Common myeloid progenitor, CD34-positive (primary cell): Measurements from ENCODE around the gene TNS1.

Source experiments
- CTCF ChIA-PET: fragments of 350-600 bp; sonication (Branson Sonifier 250); formaldehyde crosslinking; loops from one replicate; lab custom pipeline; 2021; ENCODE audit warnings: antibody characterized with exemption; lab: Charles Lee
- POLR2A ChIA-PET: fragments of 350-600 bp; sonication (Branson Sonifier 250); formaldehyde crosslinking; loops from one replicate; lab custom pipeline; 2021; ENCODE audit warnings: antibody characterized with exemption; lab: Charles Lee
- DNase-seq, 3 donors: peaks; one replicate each; pipeline versions ENCODE4 v3.0.0 to v3.0.0-alpha.2; 2013
- H3K27ac ChIP-seq, 2 experiments: 1 replicate in 1 of 2; 2 replicates in 1 of 2; pipeline ENCODE4 v1.7.0; 2013; ENCODE audit warnings: inconsistent platforms in 2 of 2, low read length in 2 of 2, mild to moderate bottlenecking in 2 of 2, low read depth in 1 of 2, moderate library complexity in 1 of 2; ENCODE audit not compliant: severe bottlenecking in 2 of 2, insufficient read depth in 1 of 2, poor library complexity in 1 of 2
- H3K27me3 ChIP-seq, 5 experiments: replicated peaks in 2 of 5; 1 replicate in 3 of 5; 2 replicates in 2 of 5; pipeline versions ENCODE4 v1.6.1 to v1.7.0; 2013; ENCODE audit warnings: low read length in 4 of 5, mild to moderate bottlenecking in 2 of 5, moderate library complexity in 2 of 5, inconsistent platforms in 1 of 5; ENCODE audit not compliant: insufficient read depth in 5 of 5, control insufficient read depth in 4 of 5
- H3K36me3 ChIP-seq, 4 experiments: 1 replicate in 2 of 4; 2 replicates in 2 of 4; pipeline versions ENCODE4 v1.6.1 to v1.7.0; 2013; ENCODE audit warnings: low read length in 3 of 4, control low read depth in 1 of 4, mild to moderate bottlenecking in 1 of 4; ENCODE audit not compliant: control insufficient read depth in 4 of 4, insufficient read depth in 4 of 4
- H3K4me1 ChIP-seq, 4 experiments: 1 replicate in 3 of 4; 2 replicates in 1 of 4; pipeline versions ENCODE4 v1.6.1 to v1.7.1; 2013; ENCODE audit warnings: low read length in 3 of 4, mild to moderate bottlenecking in 3 of 4, control low read depth in 1 of 4, inconsistent platforms in 1 of 4, moderate library complexity in 1 of 4; ENCODE audit not compliant: control insufficient read depth in 4 of 4, insufficient read depth in 4 of 4; ENCODE audit errors: control extremely low read depth in 1 of 4
- H3K4me3 ChIP-seq, 7 experiments: 1 replicate in 4 of 7; 2 replicates in 3 of 7; pipeline versions ENCODE4 v1.5.1 to v1.7.0; 2013; ENCODE audit warnings: mild to moderate bottlenecking in 7 of 7, low read length in 6 of 7, moderate library complexity in 6 of 7, inconsistent platforms in 2 of 7, low read depth in 2 of 7, control low read depth in 1 of 7; ENCODE audit not compliant: insufficient read depth in 4 of 7, control insufficient read depth in 1 of 7; ENCODE audit errors: extremely low read depth in 1 of 7
- H3K9me3 ChIP-seq, 5 experiments: 1 replicate in 4 of 5; 2 replicates in 1 of 5; pipeline versions ENCODE4 v1.6.1 to v1.7.1; 2013; ENCODE audit warnings: low read length in 4 of 5, mild to moderate bottlenecking in 2 of 5, inconsistent platforms in 1 of 5, low read depth in 1 of 5, moderate library complexity in 1 of 5; ENCODE audit not compliant: control insufficient read depth in 4 of 5, insufficient read depth in 2 of 5; ENCODE audit errors: control extremely low read depth in 1 of 5
- WGBS: methylation state at CpG from one replicate; pipeline ENCODE4 v1.1.5; 2013; ENCODE audit not compliant: insufficient coverage; 5-methylcytosine and 5-hydroxymethylcytosine counted together

The TNS1 gene

GRCh38 chr2:217895070-217895635, 107.6 kb downstream of the TNS1 start:
- peaks cover under 1 to 70% (median 18%) of the 10 kb centered on the region in 4 experiments for H3K36me3 ChIP-seq

GRCh38 chr2:217893440-217893839, 109.4 kb downstream of the TNS1 start:
- no peak overlapping the region for H3K4me3 ChIP-seq
- no peak for DNase-seq
- H3K27ac ChIP-seq, result no peak overlapping the region
- ChIA-PET POLR2A (no interaction called here), CTCF (interaction anchor here (1.2 to 1.3 kb wide), 2 partner anchors 13 to 104 kb away, joined by 4 read pairs; no protein-coding TSS in a partner anchor)
- H3K36me3 ChIP-seq, result peaks cover 4 to 85% (median 20%) of the 10 kb centered on the region in 4 experiments
- WGBS, result 94% methylated on average over 5 of the region's 8 CpGs
- no peaks in the 10 kb centered on the region for H3K27me3 ChIP-seq
- H3K9me3 ChIP-seq, result no peaks in the 10 kb centered on the region
- H3K4me1 ChIP-seq, result no peaks in the 10 kb centered on the region

More at GRCh38 chr2:217895070-217895635, 107.6 kb downstream of the TNS1 start:
- Histone ChIP-seq H3K4me3 (no peak overlapping the region), H3K9me3 (no peaks in the 10 kb centered on the region), H3K27me3 (no peaks in the 10 kb centered on the region), H3K4me1 (peaks cover 0 to 7% (median 3%) of the 10 kb centered on the region in 4 experiments), H3K27ac (no peak overlapping the region)
- no peak for DNase-seq
- 94% methylated on average over 19 of the region's 19 CpGs for WGBS
- ChIA-PET CTCF (interaction anchor here (1.1 to 2.4 kb wide), 4 partner anchors 9 to 109 kb away, joined by 3 to 6 read pairs (median 4); no protein-coding TSS in a partner anchor), POLR2A (no interaction called here)

- Histone ChIP-seq H3K9me3 (no peaks in the 10 kb centered on the region), H3K27ac (no peak overlapping the region), H3K4me3 (no peak overlapping the region), H3K4me1 (no peaks in the 10 kb centered on the region), H3K36me3 (peaks cover 4 to 86% (median 22%) of the 10 kb centered on the region in 4 experiments), H3K27me3 (no peaks in the 10 kb centered on the region)
- CTCF ChIA-PET, result interaction anchor here (1.2 to 1.3 kb wide), 2 partner anchors 13 to 103 kb away, joined by 4 read pairs; no protein-coding TSS in a partner anchor
- DNase-seq, result no peak
- 96% methylated on average over 5 of the region's 8 CpGs for whole genome bisulfite sequencing
- POLR2A ChIA-PET, result no interaction called here
Observed at GRCh38 chr2:217892560-217892959, 110.2 kb downstream of the TNS1 start.

GRCh38 chr2:217890445-217890844, 112.3 kb downstream of the TNS1 start:
- Histone ChIP-seq H3K36me3 (peaks cover 2 to 71% (median 16%) of the 10 kb centered on the region in 4 experiments), H3K27me3 (no peaks in the 10 kb centered on the region), H3K9me3 (no peaks in the 10 kb centered on the region), H3K4me1 (no peaks in the 10 kb centered on the region), H3K27ac (no peak overlapping the region), H3K4me3 (no peak overlapping the region)
- 90% methylated on average over 4 of the region's 4 CpGs for WGBS
- CTCF ChIA-PET, result interaction anchor here (1.0 to 12.8 kb wide), 11 partner anchors 9 to 101 kb away, joined by 3 to 238 read pairs (median 4); no protein-coding TSS in a partner anchor
- DNase-seq, result no peak
- POLR2A ChIA-PET, result interaction anchor here (0.5 to 1.1 kb wide), 2 partner anchors 10 to 63 kb away, joined by 3 read pairs; no protein-coding TSS in a partner anchor

GRCh38 chr2:217889656-217890055, 113.1 kb downstream of the TNS1 start:
- Histone ChIP-seq H3K27me3 (no peaks in the 10 kb centered on the region), H3K4me3 (no peak overlapping the region), H3K36me3 (peaks cover 2 to 71% (median 18%) of the 10 kb centered on the region in 4 experiments), H3K27ac (no peak overlapping the region), H3K4me1 (no peaks in the 10 kb centered on the region), H3K9me3 (no peaks in the 10 kb centered on the region)
- ChIA-PET POLR2A (no interaction called here), CTCF (interaction anchor here (0.7 to 12.8 kb wide), 12 partner anchors 10 to 194 kb away, joined by 3 to 238 read pairs (median 3); no protein-coding TSS in a partner anchor)
- DNase-seq, result no peak
- WGBS, result 90% methylated on average over 5 of the region's 5 CpGs

- Histone ChIP-seq H3K27ac (no peak overlapping the region), H3K27me3 (no peaks in the 10 kb centered on the region), H3K9me3 (no peaks in the 10 kb centered on the region), H3K4me3 (no peak overlapping the region), H3K4me1 (no peaks in the 10 kb centered on the region), H3K36me3 (peaks cover 2 to 66% (median 18%) of the 10 kb centered on the region in 4 experiments)
- 89% methylated on average over 16 of the region's 16 CpGs for WGBS
- ChIA-PET POLR2A (no interaction called here), CTCF (interaction anchor here (0.7 to 12.8 kb wide), 16 partner anchors 8 to 181 kb away, joined by 3 to 238 read pairs (median 7); partner anchors contain the start of gene RUFY4)
- DNase-seq, result no peak
Observed at GRCh38 chr2:217887841-217888701, 114.7 kb downstream of the TNS1 start.
